GM23338 (cell line): ENCODE measurements around the gene AP4M1.

ENCODE experiments used
- CREB1 ChIP-seq: fragments of 250-450 bp; sonication (Bioruptor Pico); IDR thresholded peaks from 2 replicates; pipeline ENCODE4 v1.5.0; 2020; ENCODE audit warnings: low read depth, mild to moderate bottlenecking, moderate library complexity
- CTCF ChIP-seq, 2 experiments: fragments of 200-600 bp in 1 of 2; sonication (generic) in 1 of 2; conservative IDR thresholded peaks; 2 replicates each; pipeline versions ENCODE4 v1.5.1 to v1.6.1; 2016 to 2017; ENCODE audit warnings: antibody characterized with exemption in 2 of 2, low read depth in 2 of 2, mild to moderate bottlenecking in 2 of 2, moderate library complexity in 1 of 2
- ETS1 ChIP-seq: IDR thresholded peaks from 2 replicates; pipeline ENCODE4 v1.6.1; 2016; ENCODE audit warnings: antibody characterized with exemption
- EZH2 ChIP-seq: fragments of 200-600 bp; sonication (generic); IDR thresholded peaks from one replicate; pipeline ENCODE4 v1.8.0; 2017; ENCODE audit warnings: antibody characterized with exemption, mild to moderate bottlenecking, low read depth; ENCODE audit not compliant: unreplicated experiment
- JUNB ChIP-seq: IDR thresholded peaks from one replicate; pipeline ENCODE4 v1.6.1; 2016; ENCODE audit warnings: antibody characterized with exemption; ENCODE audit not compliant: unreplicated experiment
- POLR2AphosphoS5 ChIP-seq: IDR thresholded peaks from 2 replicates; pipeline ENCODE4 v1.6.1; 2016; ENCODE audit warnings: antibody characterized with exemption, low read depth
- REST ChIP-seq: IDR thresholded peaks from one replicate; pipeline ENCODE4 v1.6.1; 2018; ENCODE audit warnings: antibody characterized with exemption; ENCODE audit not compliant: unreplicated experiment

- TF ChIP-seq CREB1: no peak
- no peak for TF ChIP-seq POLR2AphosphoS5
- no peak for TF ChIP-seq EZH2
- no peak for TF ChIP-seq CTCF (conservative IDR thresholded peaks at IDR 0.05; ENCODE audit: low read depth in 2 of 2)
- TF ChIP-seq REST: no peak
- no peak for TF ChIP-seq ETS1
- TF ChIP-seq JUNB: no peak
Measured at GRCh38 chr7:100122568-100122967, 21.1 kb downstream of the AP4M1 start.
